ENCODE measurements around the gene NCOA3. TPM values are rescaled to one million over a fixed set of nuclear protein-coding genes. Genes with fewer than 3 reads are reported as not detected.
A peak's percentile ranks its signal among the peaks of the same experiment; 100 is the strongest.

NCOA3 gene
- polyA plus RNA-seq, 3 donors = 13.5 to 21.8 (median 21.3) TPM

DNA sequence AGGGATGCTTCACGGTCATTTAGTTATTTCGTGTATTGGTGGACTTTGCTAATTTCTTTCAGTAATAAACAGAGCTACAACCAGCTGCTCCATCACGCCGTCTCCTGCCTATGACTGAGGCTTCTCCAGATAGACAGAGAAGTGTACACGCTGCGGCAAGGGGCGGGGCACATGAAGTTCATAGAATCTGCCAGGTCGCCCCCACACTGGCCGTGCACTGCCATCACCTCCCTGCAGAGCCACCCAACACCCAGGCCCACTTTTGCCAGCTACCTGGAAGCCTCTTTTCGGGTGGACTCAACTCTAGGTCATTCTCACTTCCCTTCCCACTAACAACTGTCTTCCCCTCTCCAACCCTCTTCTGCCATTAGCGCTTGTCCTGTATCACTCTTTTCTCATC, 195.2 kb downstream of the NCOA3 start:
- peaks cover 98% of the 10 kb centered on the region for H4K20me1 ChIP-seq (ENCODE audit: insufficient read depth, low read length)
- peaks cover 18 to 20% of the 10 kb centered on the region in 2 donors for H3K9me3 ChIP-seq (replicated peaks in 1 of 2; ENCODE audit: control insufficient read depth in 1 of 2, insufficient read depth in 1 of 2, low read length in 2 of 2)

DNA sequence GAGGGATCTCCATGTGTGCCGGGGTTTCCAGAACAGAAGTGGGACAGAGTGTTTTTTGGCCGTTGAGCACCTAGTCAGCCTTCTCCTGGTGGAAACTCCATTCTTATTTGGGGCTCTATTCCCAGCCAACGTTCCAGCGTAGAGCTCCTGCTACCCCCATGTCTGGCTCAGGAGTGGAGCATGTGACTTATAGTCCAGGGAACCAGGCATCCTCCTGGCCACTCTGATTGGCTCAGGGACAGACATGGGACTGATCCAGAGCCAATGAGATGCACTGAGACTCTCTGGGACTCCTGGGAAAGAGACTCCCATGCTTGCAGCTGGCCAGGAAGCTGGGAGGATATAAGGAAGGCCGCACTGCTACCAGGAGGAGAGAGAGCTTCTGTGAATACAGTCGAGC, 196.5 kb downstream of the NCOA3 start:
- H3K36me3 Mint-ChIP-seq = peaks cover 83 to 89% of the 10 kb centered on the region in 2 donors
- Histone ChIP-seq H3K9ac (ENCODE audit: insufficient read depth, low read length, poor library complexity, severe bottlenecking) (no peak overlapping the region), H3K4me2 (replicated peaks; ENCODE audit: extremely low read depth, low read length, poor library complexity, severe bottlenecking) (no peak overlapping the region), H3K27ac (ENCODE audit: low read depth in 1 of 2, low read length in 2 of 2) (no peak overlapping the region), H3K36me3 (replicated peaks in 1 of 2; ENCODE audit: control insufficient read depth in 1 of 2, insufficient read depth in 2 of 2, low read length in 2 of 2) (peaks cover 74 to 94% of the 10 kb centered on the region in 2 donors), H3K9me3 (replicated peaks in 1 of 2; ENCODE audit: control insufficient read depth in 1 of 2, insufficient read depth in 1 of 2, low read length in 2 of 2) (peaks cover 8 to 9% of the 10 kb centered on the region in 2 donors), H3K79me2 (ENCODE audit: insufficient read depth, low read length) (no peaks in the 10 kb centered on the region), H3K27me3 (ENCODE audit: control insufficient read depth in 2 of 2, insufficient read depth in 2 of 2, low read length in 2 of 2) (no peaks in the 10 kb centered on the region), H4K20me1 (ENCODE audit: insufficient read depth, low read length) (peaks cover 100% of the 10 kb centered on the region), H3K4me1 (ENCODE audit: control insufficient read depth in 1 of 2, insufficient read depth in 2 of 2, low read length in 2 of 2) (peaks cover 11 to 13% of the 10 kb centered on the region in 2 donors), H2AFZ (ENCODE audit: insufficient read depth, low read depth, low read length, poor library complexity, severe bottlenecking) (no peak overlapping the region), H3K4me3 (replicated peaks in 1 of 3; ENCODE audit: low read depth in 2 of 3, low read length in 3 of 3) (no peak overlapping the region)
- H3K27ac Mint-ChIP-seq = peak overlapping the region in 1 of 7 donors; percentile 79
- TF ChIP-seq, protein P1, sequence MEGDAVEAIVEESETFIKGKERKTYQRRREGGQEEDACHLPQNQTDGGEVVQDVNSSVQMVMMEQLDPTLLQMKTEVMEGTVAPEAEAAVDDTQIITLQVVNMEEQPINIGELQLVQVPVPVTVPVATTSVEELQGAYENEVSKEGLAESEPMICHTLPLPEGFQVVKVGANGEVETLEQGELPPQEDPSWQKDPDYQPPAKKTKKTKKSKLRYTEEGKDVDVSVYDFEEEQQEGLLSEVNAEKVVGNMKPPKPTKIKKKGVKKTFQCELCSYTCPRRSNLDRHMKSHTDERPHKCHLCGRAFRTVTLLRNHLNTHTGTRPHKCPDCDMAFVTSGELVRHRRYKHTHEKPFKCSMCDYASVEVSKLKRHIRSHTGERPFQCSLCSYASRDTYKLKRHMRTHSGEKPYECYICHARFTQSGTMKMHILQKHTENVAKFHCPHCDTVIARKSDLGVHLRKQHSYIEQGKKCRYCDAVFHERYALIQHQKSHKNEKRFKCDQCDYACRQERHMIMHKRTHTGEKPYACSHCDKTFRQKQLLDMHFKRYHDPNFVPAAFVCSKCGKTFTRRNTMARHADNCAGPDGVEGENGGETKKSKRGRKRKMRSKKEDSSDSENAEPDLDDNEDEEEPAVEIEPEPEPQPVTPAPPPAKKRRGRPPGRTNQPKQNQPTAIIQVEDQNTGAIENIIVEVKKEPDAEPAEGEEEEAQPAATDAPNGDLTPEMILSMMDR (IDR thresholded peaks at IDR 0.05) = no peak
- peaks cover 5 to 22% (median 15%) of the 10 kb centered on the region in 7 donors for H3K9me3 Mint-ChIP-seq
- WGBS (ENCODE audit: insufficient coverage) = 100% methylated on average over 3 of the region's 6 CpGs
- no peak overlapping the region for H3K4me3 Mint-ChIP-seq
- intact Hi-C loops (cut with micrococcal nuclease) = no loop called here
- peaks cover 17% of the 10 kb centered on the region for H3K4me1 Mint-ChIP-seq
- no peak for DNase-seq
- H3K27me3 Mint-ChIP-seq (ENCODE audit: low read depth in 3 of 3) = peaks cover 0 to 2% (median 2%) of the 10 kb centered on the region in 3 donors

More for the DNA sequence above, 195.2 kb downstream of the NCOA3 start:
- WGBS (ENCODE audit: insufficient coverage) = 93% methylated on average over 11 of the region's 11 CpGs
- no peak for DNase-seq
- Histone ChIP-seq H3K4me2 (replicated peaks; ENCODE audit: extremely low read depth, low read length, poor library complexity, severe bottlenecking) (no peak overlapping the region), H3K4me3 (replicated peaks in 1 of 3; ENCODE audit: low read depth in 2 of 3, low read length in 3 of 3) (no peak overlapping the region), H2AFZ (ENCODE audit: insufficient read depth, low read depth, low read length, poor library complexity, severe bottlenecking) (no peak overlapping the region), H3K36me3 (replicated peaks in 1 of 2; ENCODE audit: control insufficient read depth in 1 of 2, insufficient read depth in 2 of 2, low read length in 2 of 2) (peaks cover 66 to 92% of the 10 kb centered on the region in 2 donors), H3K79me2 (ENCODE audit: insufficient read depth, low read length) (no peaks in the 10 kb centered on the region), H3K27me3 (ENCODE audit: control insufficient read depth in 2 of 2, insufficient read depth in 2 of 2, low read length in 2 of 2) (no peaks in the 10 kb centered on the region), H3K27ac (ENCODE audit: low read depth in 1 of 2, low read length in 2 of 2) (no peak overlapping the region), H3K4me1 (ENCODE audit: control insufficient read depth in 1 of 2, insufficient read depth in 2 of 2, low read length in 2 of 2) (peaks cover 11 to 13% of the 10 kb centered on the region in 2 donors), H3K9ac (ENCODE audit: insufficient read depth, low read length, poor library complexity, severe bottlenecking) (no peak overlapping the region)
- Mint-ChIP-seq H3K4me1 (peaks cover 17% of the 10 kb centered on the region), H3K36me3 (peaks cover 81 to 91% of the 10 kb centered on the region in 2 donors), H3K27me3 (ENCODE audit: low read depth in 3 of 3) (peaks cover 0 to 2% (median 2%) of the 10 kb centered on the region in 3 donors), H3K9me3 (peaks cover 13 to 27% (median 26%) of the 10 kb centered on the region in 7 donors), H3K4me3 (no peak overlapping the region), H3K27ac (peak overlapping the region in 5 of 7 donors; percentile 8 to 54 (median 44))
- TF ChIP-seq, protein P1 (IDR thresholded peaks at IDR 0.05) = no peak
- intact Hi-C loops (cut with micrococcal nuclease) = no loop called here

Measured in CD14-positive monocyte (primary cell).